Erythroblast (primary cell): ENCODE data around the gene LBH.

Experiments
- GATA1 ChIP-seq: IDR thresholded peaks from 2 replicates; pipeline ENCODE4 v1.6.1; 2011; ENCODE audit warnings: low read depth, mild to moderate bottlenecking, control low read depth, low read length, moderate library complexity
- POLR2A ChIP-seq: IDR thresholded peaks from 2 replicates; pipeline ENCODE4 v1.6.1; 2011; ENCODE audit warnings: mild to moderate bottlenecking, low read length

DNA sequence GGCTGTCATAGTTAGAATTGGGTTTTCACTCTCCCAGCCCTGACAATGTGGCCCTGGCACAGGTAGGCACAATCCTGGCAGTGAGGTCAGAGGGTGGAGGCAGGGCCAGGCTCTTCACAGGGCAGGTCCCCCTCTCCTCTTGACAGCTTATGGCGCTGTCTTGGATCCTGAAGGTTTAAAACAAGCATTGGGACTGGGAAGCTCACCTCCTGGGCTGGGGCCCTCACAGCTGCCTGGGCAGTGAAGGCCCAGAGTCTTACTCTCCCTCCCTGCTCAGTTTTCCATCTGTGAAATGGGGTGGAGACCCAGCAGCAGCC lies 23.3 kb downstream of the LBH start:
- TF ChIP-seq POLR2A (no peak), GATA1 (no peak)
